GM18519 (cell line): Measurements from ENCODE around the gene NADSYN1.

Source experiments
- ATAC-seq: cut with Tn5 transposase; IDR thresholded peaks from one replicate; pipeline ENCODE4 v1.9.1; 2021; ENCODE audit warnings: mild to moderate bottlenecking, moderate library complexity; ENCODE audit not compliant: unreplicated experiment, low FRiP score

Gene NADSYN1

GRCh38 chr11:71467164-71467563 lies 14.2 kb downstream of the NADSYN1 start:
- ATAC-seq, result no peak

DNA sequence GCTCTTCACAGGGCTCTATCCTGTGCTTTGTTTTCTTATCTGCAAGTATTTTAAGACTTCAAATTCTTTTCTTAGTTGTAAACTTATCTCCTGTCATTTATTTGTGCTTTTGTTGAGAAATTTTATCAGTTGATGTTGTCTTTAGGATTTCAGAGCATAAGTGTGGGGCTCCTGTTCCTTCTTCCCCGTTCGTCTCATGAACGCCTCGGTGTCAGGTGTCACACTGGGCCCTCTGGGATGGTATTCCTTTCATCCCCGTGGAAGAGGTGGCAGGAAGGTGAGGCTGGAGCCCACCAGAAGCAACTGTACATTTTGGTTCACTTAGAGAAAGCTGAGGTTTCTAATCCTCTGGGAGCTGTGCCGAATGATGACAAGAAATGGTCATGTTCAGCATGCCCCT lies 17.9 kb downstream of the NADSYN1 start:
- ATAC-seq, result no peak

DNA sequence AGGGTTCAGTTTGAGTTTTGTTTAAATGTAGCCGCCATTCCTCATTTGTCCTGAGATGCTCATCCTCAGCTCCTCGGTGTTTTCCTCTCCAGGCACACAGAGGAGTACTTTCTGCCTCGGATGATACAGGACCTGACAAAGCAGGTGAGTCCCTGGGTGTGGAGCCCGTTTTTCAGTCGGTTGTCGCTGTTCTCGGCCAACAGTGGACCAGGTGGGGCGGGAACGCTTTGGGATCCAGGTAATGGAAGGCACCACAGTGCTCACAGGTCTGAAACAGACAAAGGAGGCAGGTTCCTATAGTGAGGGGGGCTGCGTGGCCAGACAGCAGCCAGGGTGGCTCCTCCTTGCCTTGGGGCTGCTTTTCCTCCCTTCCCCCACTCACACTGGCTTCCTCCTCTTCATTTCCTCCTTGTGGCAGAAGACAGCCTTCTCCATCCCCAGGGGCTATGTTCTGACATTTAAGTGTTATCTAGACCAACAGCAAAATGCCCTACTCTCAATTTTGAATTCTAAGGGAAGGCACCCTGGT lies 19.4 kb downstream of the NADSYN1 start:
- no peak for ATAC-seq

GRCh38 chr11:71472941-71473792 lies 20.2 kb downstream of the NADSYN1 start:
- ATAC-seq, result no peak

GRCh38 chr11:71473793-71474080 lies 20.7 kb downstream of the NADSYN1 start:
- ATAC-seq, result no peak

GRCh38 chr11:71474141-71474770 lies 21.3 kb downstream of the NADSYN1 start:
- no peak for ATAC-seq

DNA sequence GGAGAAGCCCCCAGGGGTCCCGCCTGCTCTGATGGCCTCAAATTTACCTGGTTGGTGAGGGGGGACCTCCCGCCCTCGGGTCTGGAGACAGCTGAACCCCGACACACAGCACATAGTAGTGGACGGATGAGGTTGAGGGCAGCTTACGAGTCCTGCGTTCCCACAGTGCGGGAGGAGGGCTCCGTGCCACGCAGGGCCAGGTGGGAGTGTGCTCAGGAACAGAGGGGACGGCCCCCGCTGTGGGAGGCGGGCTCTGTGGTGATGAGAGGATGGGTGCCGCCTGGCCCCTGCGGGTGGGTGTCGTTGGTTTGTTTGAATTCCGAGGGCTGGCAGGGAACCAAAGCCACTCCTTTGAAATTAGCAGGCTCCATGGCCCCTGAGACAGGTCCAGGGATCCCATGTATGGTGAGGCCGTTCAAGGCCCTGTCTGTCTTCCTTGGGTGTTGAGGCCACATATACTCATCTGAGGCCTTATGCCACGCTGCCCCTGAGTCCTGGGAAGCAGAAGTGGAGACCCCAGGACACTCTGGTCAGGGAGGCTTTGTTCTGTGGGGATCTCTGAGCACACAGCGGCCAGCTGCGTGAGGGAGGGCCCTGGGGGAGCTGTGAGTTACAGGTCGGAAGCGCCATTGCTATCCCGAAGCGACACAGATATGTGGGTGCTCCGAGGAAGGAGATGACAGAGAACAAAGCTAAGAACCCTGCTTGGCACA lies 21.9 kb downstream of the NADSYN1 start:
- no peak for ATAC-seq

- no peak for ATAC-seq
Measured at GRCh38 chr11:71476031-71476430, 23.0 kb downstream of the NADSYN1 start.

DNA sequence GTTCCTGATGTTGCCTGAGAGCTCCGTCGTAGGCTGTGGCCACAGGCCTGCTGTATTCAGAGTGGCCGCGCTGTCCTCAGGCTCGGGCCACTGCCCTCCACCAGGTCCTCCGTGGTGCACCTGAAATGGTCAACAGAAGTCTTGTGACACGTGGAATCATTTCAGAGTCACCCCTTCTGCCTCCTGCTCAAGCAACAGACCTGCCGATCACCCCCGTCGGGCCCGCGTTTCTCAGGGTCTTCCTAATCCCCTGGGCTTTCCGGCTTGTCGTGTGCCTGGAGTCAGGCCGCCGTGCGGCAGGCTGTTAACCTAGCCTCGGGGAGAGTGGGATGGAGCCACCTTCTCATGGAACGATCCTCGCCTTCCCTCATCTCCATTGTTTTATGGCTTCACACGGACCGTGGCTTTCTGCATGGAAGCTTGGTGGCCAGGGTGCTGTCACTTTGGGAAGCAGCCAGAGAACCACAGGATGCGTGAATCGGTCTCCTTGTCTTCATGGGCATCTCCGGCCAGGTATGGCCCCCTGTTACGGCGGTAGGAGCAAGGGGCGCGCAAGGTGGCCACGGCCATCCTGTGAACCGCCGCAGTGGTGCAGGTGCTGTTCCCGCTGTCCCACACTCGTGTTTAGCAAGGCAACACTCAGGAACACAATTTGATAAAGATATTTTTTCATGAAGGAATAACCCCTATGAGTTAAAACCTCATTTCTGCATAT lies 24.1 kb downstream of the NADSYN1 start:
- ATAC-seq, result no peak

DNA sequence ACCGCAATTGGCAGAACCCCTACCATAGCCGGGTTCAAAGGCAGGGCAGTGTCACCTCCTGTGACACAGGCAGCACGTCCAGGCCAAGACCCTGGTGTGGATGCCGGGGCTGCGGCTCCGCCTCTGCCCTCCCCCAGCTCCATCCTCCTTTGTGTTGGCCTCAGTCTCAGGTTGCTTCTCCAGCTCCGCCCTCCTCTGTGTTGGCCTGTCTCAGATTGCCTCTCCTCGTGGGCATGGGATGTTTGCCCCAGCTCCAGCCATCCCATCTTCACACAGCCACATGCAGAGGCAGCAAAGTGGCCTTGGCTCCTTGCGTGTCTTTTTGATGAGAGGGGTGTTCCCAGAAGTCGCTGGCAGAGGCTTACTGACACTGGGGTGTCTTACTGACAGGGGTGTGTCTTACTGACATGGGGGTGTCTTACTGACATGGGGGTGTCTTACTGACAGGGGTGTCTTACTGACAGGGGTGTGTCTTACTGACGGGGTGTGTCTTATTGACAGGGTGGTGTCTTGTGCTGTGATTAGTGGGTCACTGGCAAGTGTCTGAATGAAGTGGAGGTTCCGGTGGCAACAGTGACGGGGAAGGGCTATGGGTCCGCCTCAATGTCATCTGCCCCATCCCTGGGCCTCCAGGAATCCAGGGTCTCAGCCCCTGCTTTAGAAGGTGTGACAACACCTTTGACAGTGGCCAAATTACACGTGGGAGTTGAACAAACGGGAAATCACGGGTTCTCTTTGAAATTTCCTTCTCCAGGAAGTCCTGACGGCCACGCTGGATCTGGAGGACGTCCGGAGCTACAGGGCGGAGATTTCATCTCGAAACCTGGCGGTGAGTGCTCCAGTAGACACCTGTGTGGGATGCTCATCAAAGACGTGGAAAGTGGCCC lies 24.9 kb downstream of the NADSYN1 start:
- ATAC-seq, result no peak

- ATAC-seq, result no peak
Measured at GRCh38 chr11:71478528-71478840, 25.5 kb downstream of the NADSYN1 start.

- no peak for ATAC-seq
Measured at GRCh38 chr11:71481101-71481960, 28.3 kb downstream of the NADSYN1 start.

DNA sequence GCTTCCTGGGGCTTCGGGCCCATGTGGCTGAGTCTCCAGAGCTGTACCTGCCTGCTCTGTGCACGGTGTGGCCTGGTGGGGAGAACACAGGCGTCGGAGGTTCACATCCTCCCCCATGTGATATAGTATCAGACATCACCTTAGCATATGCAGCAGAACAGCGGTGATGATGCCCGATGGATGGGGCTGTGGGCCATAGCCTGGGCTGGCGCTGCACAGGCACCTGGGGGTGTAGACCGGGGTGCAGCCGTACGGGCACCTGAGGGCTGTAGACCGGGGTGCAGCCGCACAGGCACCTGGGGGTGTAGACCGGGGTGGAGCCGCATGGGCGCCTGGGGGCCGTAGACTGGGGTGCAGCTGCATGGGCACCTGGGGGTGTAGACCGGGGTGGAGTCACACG lies 29.2 kb downstream of the NADSYN1 start:
- no peak for ATAC-seq

DNA sequence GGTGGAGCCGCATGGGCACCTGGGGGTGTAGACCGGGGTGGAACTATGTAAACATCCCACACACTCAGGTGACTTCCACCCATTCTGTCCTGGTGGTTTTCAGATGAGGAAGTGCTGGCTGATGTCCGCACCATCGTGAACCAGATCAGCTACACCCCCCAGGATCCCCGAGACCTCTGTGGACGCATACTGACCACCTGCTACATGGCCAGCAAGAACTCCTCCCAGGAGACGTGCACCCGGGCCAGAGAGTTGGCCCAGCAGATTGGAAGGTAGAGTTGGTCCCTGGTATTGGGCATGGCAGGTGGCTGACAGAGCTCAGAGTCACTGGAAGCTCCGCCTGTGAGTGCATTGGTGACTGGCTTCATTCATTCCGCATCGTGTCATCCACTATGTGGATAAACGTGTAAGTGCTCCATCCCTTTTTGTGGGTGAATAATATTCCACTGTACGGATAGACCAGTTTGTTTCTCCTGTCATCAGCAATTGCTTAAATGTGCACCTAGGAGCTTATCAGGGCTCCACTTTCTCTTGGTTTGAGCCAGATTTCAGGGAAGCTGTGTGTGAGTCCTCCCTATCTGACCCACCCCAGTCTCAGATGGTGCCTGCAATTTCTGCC lies 29.9 kb downstream of the NADSYN1 start:
- no peak for ATAC-seq

- no peak for ATAC-seq
Measured at GRCh38 chr11:71483692-71484091, 30.7 kb downstream of the NADSYN1 start.

DNA sequence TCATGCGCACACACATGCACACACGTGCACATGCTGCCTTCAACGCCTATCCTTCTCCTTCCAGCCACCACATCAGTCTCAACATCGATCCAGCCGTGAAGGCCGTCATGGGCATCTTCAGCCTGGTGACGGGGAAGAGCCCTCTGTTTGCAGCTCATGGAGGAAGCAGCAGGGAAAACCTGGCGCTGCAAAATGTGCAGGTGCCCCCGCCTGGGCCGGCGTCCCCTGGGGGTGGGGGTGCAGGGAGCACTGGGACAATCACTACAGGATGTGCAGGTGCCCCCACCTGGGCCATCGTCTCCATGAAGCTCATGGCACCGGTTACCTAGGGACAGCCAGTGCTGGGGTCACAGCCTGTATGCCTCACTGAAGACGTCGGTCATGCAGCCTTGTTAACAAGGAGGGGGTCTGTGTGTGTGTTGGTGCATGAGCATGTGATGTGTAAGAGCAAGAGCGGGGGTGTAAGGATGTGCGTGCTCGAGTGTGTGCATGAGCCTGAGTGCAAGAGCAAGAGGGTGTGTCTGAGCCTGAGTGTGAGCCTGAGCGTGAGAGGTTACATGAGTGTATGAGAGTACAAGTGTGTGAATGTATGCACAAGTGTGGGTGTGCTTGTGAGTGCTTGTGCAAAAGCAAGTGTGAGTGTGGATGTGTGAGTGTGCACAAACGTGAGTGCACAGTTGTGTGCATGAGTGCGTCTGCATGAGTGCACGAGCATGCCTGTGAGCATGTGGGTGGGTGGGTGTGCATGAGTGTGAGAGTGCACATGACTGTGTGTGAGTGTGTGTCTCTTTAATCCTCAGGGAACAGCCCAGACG lies 31.5 kb downstream of the NADSYN1 start:
- no peak for ATAC-seq

GRCh38 chr11:71485063-71485399 lies 32.0 kb downstream of the NADSYN1 start:
- ATAC-seq, result no peak

DNA sequence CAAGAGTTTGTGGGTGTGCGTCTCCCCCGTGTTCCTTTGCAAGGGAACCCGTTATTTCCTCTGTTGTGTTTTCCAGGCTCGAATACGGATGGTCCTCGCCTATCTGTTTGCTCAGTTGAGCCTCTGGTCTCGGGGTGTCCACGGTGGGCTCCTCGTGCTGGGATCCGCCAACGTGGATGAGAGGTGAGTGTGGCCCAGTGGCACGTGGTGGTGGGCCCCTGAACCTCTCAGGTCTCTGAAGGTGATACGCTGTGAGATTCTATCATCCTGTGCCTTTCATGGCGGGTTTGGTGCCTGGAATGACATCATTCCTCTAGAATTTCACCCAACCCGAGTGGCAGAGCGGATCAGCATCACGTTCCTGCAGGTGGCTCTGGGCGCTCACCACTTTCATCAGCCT lies 32.5 kb downstream of the NADSYN1 start:
- no peak for ATAC-seq
